HepG2 (cell line): Measurements from ENCODE around the gene TRIO.

ENCODE experiments used
- HNRNPUL1 ChIP-seq: fragments of 200-400 bp; formaldehyde crosslinking; IDR thresholded peaks from 2 replicates; pipeline ENCODE4 v1.6.1; 2017; ENCODE audit warnings: low read depth, mild to moderate bottlenecking, low read length, moderate library complexity
- U2AF2 ChIP-seq: fragments of 200-400 bp; formaldehyde crosslinking; IDR thresholded peaks from 2 replicates; pipeline ENCODE4 v1.6.1; 2017; ENCODE audit warnings: low read depth, mild to moderate bottlenecking, low read length
- ZFP36 ChIP-seq: fragments of 150-350 bp; IDR thresholded peaks from 2 replicates; pipeline ENCODE4 v1.6.1; 2018; ENCODE audit warnings: borderline replicate concordance, low read length, low read depth; ENCODE audit not compliant: partially characterized antibody

DNA sequence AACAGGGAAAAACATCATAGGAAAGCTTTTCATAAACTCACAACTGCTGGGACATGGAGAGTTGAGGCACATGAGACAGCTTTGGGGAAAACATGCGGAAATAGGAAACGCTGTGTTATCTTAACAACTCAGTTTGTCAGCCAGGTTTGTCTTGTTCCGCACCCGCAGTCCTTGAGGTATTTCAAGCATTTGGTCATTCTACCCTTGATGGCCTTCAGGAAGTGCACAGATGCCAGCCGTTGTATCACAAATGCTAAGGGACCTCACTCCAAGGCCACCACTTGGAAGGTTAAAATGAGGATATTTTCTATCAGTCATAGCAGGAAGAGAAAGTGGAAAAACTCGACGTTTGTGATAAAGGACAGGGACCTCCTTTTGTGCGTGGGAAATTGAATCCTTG lies 83.8 kb downstream of the TRIO start:
- TF ChIP-seq HNRNPUL1: no peak
- TF ChIP-seq ZFP36: no peak
- TF ChIP-seq U2AF2: no peak
